GM19043 (cell line): ENCODE measurements around the gene CEP89.
"Not testable (repeated sequence)": the region's sequence is repeated elsewhere in the genome, so short reads cannot be mapped to it uniquely, and the experiment has no call there.

Experiments
- ATAC-seq: cut with Tn5 transposase; IDR thresholded peaks from one replicate; pipeline ENCODE4 v1.9.1; 2021; ENCODE audit warnings: low read depth; ENCODE audit not compliant: unreplicated experiment

The CEP89 gene

DNA sequence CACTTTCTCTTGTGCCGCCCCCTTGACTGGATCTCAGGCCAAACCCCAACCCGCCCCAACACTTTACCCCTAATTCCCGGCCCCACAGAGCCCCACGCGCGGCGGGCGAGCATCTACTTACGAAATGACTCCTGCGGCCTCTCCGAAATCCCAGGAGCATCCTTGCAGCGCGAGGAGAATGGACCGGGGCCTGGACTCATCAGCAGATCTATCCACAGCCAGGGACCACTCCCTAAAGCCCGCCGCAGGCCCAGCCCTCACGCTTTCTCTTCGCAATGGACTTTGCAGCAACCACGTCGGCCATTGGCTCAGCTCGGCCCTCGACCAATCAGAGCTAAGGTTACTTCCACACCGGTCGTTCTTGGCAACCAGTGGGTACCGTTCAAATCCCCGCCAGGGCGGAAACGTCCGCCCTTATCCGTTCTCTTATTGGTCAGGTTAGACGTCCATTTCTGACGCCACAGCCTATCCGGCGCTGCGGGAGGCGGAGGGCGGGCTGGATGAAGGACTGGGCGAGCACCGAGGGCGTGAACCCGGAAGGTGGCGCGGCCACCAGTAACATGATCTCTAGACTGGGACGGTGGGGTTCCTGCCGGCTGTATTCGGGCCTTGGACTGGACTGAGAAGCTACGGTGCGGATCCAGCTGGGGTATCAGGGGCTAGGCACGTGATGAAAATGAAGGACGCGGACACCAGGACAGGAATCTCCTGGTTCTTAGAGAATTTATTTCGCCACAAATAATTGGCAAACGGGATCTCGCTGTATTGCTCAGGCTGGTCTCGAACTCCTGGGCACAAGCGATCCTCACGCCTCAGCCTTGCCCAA is at the start of gene CEP89, which contains the start of gene FAAP24:
CEP89 (minus strand) TSS at position 244 of the 826 bp plus-strand sequence; CDS start at position 160, 84 bp downstream.
FAAP24 (plus strand) TSS at position 528 of the 826 bp plus-strand sequence. CDS start 955 bp downstream, outside the sequence.
- ATAC-seq: peak; percentile 98

DNA sequence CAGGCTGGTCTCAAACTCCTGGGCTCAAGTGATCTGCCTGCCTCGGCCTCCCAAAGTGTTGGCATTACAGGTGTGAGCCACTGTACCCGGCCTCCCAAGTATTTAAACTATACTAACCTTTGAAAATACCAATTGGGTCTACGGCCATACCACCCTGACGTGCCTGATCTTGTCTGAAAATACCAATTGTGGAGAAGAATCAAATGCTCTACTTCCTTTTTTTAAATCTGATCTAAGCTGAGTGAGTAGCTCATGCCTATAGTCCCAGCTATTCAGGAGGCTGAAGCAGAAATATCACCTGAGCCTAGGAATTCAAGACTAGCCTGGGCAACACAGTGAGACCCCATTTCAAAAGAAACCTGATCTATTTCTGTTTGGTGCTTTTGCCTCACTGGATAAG is 39.1 kb upstream of the CEP89 start:
- ATAC-seq: not testable (repeated sequence)

DNA sequence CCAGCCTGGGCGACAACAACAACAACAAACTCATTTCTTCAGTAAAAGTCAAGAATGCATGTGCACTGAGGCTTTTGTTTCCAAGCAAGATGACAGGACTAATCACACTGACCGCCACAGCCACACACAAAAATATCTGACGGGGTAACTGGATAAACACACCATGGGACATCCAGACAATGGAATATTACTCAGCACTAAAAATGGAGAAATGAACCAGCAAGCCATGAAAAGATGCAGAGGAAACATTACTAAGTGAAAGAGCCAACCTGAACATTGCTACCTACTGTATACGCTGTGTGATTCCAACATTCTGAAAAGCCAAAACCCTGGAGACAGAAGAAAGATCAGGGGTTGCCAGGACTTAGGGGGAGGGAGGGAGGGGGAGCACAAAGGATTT is 37.0 kb upstream of the CEP89 start:
- ATAC-seq: no peak

DNA sequence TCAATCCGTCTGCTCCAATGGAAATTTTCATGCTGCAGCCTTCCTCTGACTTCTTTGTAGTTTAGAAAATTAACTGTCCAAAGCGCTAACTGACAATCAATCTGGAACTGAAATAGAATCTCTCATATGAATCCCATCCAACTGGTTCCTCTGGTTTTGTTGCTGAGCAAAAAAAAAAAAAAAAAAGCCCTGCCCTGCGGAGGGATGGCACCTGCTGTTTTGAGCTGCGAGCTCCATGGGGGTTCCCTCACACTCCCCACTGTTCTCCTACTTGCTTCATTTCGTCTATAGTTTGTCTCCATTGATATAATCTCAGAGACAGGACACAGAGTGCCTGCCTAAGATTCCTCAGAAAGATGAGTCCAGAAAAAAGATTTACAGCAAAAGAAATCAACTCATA is 33.7 kb upstream of the CEP89 start:
- ATAC-seq: no peak

DNA sequence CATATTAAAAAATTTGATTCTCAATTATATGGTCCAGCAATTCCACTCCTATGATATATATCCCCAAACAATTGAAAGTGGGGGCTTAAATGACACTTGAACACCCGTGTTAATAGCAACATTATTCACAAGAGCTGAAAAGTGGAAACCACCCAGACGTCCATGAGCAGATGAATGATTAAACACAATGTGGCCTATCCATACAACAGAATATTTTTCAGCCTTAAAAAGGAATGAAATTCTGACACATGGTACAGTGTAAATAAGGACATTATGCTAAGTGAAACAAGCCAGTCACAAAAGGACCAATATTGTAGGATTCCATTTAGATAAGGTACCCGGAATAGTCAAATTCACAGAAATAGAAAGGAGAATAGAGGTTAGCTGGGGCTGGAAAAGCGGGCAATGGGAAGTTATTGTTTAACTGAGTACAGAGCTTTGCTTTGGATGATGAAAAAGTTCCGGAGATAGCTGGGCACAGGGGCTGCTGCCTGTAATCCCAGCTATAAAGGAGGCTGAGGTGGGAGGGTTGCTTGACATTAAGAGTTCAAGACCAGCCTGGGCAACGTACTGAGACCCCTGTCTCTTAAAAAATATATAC is 31.8 kb upstream of the CEP89 start:
- not testable (repeated sequence) for ATAC-seq

DNA sequence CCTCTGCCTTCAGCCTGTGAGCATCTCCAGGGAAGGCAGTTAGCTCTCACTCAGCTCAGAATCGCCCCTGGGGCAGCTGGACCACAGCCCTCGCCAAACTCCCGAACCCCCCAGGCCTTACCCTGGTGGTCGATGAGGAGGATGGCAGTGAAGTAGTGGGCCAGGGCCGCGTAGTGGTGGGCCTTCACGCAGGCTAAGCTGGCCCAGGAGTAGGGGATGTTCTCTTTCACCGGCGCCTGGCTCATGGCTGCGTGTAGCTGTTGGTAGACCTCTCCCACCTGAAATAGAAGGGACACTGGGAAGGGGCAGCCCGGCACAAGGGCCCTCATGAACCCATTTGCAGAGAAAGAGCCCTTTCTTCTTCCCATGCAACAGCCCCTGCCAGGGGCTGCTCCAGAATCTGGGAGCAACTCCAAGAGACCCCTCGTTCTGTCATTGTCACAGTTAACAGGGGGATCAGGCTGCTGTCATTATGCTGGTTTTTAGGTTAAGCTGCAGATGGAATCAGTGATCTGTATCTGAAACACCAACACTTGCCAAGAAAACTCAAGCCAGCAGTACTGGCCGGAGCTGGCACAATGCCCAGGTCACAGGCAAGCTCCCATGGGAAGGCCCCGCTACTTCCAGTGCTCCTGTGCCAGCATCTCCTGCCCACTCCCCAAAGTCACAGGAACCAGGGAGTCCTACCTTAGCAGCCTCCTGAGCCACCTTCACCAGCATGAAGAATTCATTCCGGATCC is 30.5 kb upstream of the CEP89 start:
- not testable (repeated sequence) for ATAC-seq

DNA sequence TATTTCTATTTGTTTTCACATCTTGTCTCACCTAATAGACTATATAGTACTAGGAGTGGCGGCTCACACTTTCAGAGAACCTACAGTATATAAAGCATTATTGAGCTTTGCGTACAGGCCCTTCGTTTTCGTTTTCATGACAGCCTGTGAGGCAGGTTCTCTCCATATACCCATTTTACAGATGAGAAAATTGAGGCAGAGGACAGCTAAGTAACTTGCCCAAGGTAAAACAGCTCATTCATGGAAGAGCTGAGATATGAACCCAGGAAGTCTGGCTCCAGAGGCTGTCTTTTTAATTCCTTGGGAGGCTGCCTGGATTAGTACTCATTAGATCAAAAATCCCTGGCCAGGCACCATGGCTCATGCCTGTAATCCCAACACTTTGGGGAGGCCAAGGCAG is 29.2 kb upstream of the CEP89 start:
- ATAC-seq: no peak

DNA sequence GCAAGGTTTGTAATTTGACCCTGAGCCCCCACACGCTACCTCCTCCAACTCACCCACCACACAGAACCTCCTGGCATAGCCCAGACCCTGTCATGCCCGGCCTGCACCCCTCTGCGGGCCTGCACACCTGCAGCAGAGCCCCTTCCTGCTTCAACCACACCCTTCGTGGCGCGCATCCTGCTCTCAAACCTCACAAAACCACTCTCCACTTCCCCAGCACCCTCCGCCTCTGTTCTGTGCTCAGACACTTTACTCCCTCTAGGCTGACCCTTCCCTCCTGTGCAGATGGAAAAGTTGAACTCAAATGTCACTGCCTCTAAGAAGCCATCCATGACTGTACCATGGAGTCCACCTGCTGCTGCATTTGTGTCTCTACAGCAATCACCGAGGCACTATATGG is 28.8 kb upstream of the CEP89 start:
- no peak for ATAC-seq

DNA sequence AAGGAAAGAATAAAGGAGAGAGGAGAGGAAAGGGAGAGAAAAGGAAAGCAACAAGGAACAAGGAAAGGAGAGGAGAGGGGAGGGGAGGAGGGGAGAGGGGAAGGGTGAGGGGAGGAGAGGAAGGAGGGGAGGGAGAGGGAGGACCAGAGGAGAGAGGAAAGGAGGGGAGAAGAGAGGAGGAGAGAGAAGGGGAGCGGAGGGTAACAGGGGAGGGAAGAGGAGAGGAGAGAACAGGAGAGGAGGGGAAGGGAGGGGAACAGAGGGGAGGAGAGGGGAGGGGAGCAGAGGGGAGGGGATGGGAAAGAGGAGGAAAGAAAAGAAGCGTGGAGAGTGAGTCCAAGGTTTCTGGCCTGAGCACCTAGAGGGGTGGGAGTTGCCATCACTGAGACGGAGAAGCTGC is 27.0 kb upstream of the CEP89 start:
- no peak for ATAC-seq

DNA sequence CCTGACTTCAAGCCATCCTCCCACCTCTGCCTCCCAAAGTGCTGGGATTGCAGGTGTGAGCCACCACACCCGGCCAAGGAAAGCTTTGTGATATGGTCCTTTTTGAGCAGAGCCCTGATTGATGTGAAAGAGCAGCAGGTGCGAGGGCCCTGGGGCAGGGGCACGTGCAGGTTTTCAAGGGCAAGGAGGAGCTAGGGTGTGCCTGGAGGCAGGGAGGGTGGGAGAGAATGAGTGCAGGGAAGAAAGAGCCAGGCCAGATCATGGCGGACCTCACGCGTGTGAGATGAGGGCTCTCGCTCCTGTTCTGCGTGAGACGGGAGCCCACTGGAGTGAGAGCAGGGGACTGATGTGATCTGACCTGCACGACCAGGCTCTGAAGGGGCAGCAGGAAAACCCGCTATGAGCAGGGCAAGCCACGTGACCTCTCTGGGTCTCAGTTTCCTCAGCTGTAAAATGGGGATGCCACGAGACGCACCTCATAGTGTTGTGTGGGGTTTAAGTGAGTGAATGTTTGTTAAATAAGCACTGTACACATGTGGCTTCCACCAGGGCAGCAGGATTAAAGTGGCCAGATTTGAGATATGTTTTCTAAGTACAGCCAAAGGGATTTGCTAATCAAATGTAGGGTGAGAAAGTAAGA is 26.1 kb upstream of the CEP89 start:
- no peak for ATAC-seq

DNA sequence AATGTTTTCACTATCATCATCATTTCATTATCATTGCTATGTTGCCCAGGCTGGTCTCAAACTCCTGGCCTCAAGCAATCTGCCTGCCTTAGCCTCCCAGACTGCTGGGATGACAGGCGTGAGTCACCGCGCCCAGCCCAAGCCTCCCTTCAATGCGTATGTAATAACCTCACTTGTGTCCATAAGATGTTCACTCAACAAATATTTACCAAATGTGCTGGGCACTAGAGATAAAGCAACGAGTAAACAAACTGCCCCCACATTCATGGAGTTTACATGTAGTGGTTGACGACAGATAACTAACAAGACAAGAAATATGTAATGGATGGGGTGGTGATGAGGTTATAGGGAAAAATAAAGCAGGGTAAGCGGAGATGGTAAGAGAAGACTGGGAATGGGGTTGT is 25.3 kb upstream of the CEP89 start:
- not testable (repeated sequence) for ATAC-seq

DNA sequence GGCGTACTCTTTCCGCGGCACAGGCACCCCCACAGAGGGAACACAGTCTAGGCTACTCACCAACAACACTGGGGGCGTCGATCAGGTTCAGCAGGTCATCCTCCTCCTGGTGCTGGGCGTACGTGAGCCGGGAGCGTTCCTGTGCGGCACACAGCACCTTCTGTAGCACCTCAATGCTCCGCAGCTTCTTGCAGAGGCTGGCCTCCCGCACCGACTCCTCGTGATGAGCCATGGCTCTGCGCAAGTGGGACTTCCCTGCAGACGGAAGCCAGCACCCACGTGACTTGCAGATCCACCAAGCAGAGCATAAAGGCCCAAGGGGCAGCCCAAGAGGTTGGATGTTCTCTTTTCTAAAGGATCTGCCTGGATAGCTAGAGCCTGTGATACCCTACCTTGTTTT is 24.2 kb upstream of the CEP89 start:
- ATAC-seq: not testable (repeated sequence)

DNA sequence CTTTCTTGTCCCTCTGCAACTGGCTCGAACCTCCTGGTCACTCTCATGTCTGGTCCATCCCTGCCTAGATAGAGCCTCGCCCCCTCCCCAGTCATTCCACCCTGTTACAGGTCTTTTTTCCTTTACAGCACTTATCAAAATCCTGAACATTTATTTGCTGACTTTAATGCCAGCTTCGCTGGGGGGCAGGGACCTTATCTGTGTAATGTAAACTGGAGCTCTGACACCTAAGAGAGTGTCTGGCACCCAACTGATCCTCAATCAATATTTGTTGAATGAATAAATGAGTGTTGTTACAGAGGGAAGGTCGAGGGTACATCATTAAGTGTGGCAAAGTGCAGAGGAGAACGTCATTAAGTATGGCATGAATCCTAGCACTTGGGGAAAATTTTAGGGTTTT is 17.0 kb upstream of the CEP89 start:
- no peak for ATAC-seq

DNA sequence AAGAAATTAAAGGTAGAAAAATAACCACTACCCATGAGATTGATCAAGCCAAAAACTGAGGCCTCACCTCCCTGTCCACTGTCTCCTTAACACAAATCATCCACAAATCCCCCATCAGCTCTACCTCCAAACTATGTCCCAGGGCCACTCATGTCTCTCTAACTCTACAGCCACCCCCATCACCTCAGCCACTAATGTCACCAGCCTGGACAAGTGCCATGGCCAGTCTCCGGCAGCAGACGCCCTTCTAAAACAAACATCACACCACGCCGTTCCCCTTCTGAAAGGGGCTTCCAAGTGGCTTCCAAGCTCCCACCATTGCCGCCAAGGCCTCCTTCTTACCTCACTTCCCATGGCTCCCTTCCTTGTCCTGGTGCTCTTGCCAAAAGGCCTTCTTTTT is 16.5 kb upstream of the CEP89 start:
- ATAC-seq: not testable (repeated sequence)

DNA sequence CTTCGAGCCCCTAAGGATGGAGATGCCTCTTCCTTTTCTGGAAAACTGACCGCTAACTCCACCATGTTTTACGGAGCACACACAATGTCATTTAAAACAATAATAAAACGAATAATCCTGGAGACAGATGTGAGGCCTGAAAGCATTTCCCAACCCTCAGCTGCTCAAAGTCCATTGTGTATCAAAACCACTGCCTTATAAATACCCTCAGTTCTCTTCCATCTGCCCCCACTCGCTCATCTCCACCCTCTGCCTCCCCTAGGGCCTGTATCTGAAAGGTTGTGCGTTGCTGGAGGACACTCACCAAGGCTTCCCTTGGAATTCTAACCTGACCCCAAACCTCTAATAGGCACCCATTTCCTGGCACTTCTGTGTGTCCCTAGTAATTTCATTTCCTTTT is 10.7 kb upstream of the CEP89 start:
- ATAC-seq: not testable (repeated sequence)

DNA sequence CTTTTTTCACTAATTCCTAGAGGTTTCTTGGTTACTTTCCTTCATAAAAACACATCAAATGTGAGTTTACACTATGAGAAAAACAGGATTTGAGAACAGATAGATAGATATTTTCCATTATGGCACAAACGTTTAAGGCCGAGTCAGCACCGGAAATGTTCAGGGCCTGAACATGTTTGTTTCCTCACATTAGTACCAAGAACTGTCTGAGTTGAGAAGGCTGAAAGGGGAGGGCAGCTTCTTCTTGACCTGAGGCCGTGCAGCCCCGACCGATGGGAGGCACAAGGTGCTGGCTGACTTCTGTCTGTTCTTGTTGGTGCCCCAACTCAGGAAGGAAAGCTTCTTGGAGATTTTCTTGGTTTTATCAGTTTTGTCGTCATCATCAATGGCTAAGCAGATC is 8.0 kb upstream of the CEP89 start:
- not testable (repeated sequence) for ATAC-seq

DNA sequence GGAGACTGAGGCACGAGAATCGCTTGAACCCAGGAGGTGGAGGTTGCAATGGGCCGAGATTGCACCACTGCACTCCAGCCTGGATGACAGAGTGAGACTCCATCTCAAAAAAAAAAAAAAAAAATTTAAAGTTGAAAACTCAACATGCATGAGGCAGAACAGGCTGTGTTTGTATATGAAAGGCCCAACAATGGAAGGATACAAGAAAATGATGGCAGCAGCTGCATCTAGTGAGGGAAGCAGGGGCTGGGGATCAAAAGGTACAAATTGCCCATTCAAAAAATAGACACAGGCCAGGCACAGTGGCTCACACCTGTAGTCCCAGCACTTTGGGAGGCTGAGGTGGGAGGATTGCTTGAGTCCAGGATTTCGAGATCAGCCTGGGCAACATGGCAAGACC is 6.1 kb upstream of the CEP89 start:
- ATAC-seq: not testable (repeated sequence)

DNA sequence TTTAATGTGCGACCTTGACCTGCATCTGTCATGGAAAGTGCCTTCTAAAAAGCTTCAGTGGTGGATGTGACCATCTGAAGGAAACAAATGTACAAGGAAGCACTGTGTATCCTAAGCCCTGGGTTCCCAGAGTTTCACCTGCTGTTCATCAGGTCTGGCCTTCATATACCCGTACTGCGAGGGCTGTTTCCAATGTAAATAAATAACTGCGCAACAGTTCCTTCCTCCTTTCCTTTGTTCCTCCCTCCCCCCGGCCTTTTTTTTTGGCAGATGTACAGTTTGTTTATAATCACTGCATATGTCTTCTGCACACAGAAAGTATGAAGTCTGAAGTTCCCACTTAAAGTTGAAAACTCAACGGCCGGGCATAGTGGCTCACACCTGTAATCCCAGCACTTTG is 5.5 kb upstream of the CEP89 start:
- no peak for ATAC-seq

DNA sequence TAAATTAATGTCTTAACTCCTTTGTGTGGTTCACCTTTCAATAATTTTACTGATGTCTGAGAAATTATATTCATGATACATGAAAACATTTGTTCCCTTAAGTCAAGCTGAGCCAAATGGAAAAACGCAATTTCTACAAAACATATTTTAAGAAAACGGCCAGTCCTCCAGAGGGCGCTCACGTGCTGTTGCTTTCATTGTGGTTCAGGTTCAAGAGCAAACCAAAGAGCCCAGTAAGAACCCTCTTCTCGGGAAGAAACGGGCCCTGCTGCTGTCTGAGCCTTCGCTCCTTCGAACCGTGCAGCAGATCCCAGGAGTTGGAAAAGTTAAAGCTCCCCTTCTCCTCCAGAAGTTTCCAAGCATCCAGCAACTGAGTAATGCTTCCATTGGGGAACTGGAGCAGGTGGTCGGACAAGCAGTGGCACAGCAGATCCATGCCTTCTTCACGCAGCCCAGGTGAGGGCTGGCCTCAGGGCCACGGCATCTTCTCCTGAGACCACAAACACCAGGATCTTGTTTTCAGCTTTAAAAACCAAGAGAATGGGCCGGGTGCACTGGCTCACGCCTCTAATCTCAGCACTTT is 4.6 kb upstream of the CEP89 start:
- no peak for ATAC-seq

DNA sequence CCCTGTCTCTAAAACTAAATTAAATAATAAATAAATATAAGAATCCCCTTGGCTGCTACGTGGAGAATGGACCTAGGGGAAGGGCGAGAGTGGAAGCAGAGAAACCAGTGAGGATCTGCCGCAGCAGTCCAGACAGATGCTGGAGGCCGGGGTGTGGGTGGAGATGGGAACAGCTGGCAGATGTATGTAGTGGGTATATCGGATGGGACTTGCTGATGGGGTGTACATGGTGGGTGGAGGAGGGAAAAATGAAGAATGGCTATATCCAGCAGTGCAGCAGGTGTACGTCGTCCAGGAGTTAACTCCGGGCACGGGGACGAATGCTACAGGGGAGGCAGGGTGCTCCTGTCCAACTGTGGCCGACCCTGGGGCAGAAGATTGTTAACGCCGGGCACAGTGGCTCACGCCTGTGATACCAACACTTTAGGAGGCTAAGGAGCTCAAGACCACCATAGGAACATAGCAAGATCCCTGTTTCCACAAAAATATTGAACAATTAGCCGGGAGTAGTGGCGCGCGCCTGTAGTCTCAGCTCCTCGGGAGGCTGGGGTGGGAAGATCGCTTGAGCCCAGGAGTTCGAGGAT is 654 bp downstream of the CEP89 start:
- ATAC-seq: no peak
